ACC112 (cell line): ENCODE measurements around the gene GFRA4.

Experiments used
- H2AFZ ChIP-seq: fragments of 200-600 bp; sonication (generic); one replicate; pipeline ENCODE4 v1.6.0; 2017; ENCODE audit warnings: antibody characterized with exemption, low read length; ENCODE audit not compliant: unreplicated experiment
- H3K27ac ChIP-seq: fragments of 200-600 bp; sonication (generic); 2 replicates; pipeline ENCODE4 v1.5.1; 2014; ENCODE audit warnings: low read depth, mild to moderate bottlenecking, antibody characterized with exemption, low read length, moderate library complexity
- H3K27me3 ChIP-seq: fragments of 200-600 bp; sonication (generic); 2 replicates; pipeline ENCODE4 v1.6.1; 2014; ENCODE audit warnings: mild to moderate bottlenecking, antibody characterized with exemption, low read length, moderate library complexity, mixed read lengths; ENCODE audit not compliant: insufficient read depth
- H3K36me3 ChIP-seq: fragments of 200-600 bp; sonication (generic); 2 replicates; pipeline ENCODE4 v1.6.1; 2016; ENCODE audit warnings: mild to moderate bottlenecking, antibody characterized with exemption, low read length, moderate library complexity, mixed read lengths; ENCODE audit not compliant: insufficient read depth
- H3K4me1 ChIP-seq: fragments of 200-600 bp; sonication (generic); one replicate; pipeline ENCODE4 v1.6.1; 2016; ENCODE audit warnings: low read length, mixed read lengths; ENCODE audit not compliant: insufficient read depth, unreplicated experiment, control insufficient read depth
- H3K4me3 ChIP-seq: fragments of 200-600 bp; sonication (generic); 2 replicates; pipeline ENCODE4 v1.5.1; 2014; ENCODE audit warnings: mild to moderate bottlenecking, low read depth, low read length
- H3K79me2 ChIP-seq: fragments of 200-600 bp; sonication (generic); one replicate; pipeline ENCODE4 v1.6.0; 2016; ENCODE audit warnings: low read length; ENCODE audit not compliant: control insufficient read depth, unreplicated experiment, insufficient read depth

GFRA4 gene

DNA sequence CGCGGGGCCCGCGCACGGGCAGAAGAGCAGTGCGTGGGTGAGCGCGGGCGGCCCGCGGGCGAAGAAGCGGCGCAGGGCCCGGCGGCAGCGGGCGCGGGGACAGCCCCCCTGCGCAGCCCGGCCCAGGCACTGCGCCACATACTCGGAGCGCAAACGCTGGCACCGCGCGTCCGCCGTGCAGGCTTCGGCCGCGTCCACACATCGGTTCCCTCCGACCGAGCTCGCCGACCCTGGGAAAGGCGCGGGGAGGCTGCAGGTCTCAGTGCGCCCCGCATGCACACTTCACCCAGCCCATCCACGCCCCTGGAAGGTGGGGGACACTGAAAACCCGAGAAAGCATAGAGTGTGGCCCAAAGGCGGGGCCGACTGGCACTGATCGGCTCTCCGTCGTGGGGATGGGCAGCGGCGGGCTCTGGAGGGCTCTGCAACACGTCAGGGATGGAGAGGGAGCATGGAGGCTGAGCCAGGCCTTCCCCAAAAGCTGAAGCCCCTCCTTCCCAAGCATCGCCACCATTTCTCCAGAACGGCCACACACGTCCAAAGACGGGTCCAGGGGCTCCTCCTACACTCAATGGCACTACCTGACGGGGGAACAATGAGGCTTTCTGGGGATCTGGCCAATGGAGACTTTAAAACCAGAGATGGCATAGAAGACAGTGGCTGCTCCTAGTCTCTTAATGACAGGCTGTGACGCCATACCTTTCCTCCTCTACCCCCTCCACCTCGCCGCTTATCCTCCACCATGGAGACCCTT is 2.0 kb downstream of the GFRA4 start:
- Histone ChIP-seq H3K27ac (no peak overlapping the region), H3K27me3 (peaks cover 59% of the 10 kb centered on the region), H3K4me1 (no peaks in the 10 kb centered on the region), H3K36me3 (no peaks in the 10 kb centered on the region), H3K4me3 (no peak overlapping the region), H3K79me2 (no peaks in the 10 kb centered on the region), H2AFZ (no peak overlapping the region)

DNA sequence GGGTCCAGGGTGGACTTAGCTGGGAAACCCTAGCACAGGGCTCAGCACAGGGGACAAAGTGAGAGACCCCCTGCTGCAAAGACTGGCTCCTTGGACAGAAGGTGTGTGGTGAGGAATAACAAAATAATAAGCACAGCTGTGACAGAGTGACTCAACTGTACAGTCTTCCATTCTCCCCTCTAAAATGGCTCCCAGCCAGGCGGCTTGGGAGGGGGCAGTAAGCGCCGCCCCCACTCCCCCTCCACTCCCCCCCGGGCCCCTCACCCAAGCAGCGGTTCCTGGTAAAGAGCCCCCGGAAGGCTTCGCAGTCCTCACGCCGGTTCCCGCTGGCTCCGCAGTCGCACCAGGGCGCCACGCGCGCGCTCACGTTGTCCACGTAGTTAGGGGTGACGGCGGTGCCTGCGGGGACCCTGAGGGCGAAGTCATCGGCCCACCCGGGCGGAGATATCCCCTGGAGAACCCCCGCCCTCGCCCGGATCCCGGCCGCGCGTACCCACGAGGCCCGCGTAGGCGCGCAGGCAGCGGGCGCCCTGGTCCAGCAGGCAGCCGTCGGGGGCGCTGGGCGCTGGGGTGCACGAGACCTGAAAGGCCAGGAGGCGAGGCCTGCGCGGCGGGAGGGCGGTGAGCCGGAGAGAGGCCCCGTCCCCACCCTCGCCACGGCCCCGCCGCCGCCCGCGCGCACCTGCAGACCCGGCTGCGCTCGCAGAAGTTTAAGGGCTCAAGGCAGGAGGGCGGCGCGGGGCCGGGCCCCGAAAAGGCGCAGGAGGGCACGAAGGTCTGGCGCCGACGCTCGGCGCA is 2.7 kb downstream of the GFRA4 start:
- Histone ChIP-seq H2AFZ (no peak overlapping the region), H3K4me1 (no peaks in the 10 kb centered on the region), H3K36me3 (no peaks in the 10 kb centered on the region), H3K27me3 (peaks cover 59% of the 10 kb centered on the region), H3K79me2 (no peaks in the 10 kb centered on the region), H3K27ac (no peak overlapping the region), H3K4me3 (no peak overlapping the region)

DNA sequence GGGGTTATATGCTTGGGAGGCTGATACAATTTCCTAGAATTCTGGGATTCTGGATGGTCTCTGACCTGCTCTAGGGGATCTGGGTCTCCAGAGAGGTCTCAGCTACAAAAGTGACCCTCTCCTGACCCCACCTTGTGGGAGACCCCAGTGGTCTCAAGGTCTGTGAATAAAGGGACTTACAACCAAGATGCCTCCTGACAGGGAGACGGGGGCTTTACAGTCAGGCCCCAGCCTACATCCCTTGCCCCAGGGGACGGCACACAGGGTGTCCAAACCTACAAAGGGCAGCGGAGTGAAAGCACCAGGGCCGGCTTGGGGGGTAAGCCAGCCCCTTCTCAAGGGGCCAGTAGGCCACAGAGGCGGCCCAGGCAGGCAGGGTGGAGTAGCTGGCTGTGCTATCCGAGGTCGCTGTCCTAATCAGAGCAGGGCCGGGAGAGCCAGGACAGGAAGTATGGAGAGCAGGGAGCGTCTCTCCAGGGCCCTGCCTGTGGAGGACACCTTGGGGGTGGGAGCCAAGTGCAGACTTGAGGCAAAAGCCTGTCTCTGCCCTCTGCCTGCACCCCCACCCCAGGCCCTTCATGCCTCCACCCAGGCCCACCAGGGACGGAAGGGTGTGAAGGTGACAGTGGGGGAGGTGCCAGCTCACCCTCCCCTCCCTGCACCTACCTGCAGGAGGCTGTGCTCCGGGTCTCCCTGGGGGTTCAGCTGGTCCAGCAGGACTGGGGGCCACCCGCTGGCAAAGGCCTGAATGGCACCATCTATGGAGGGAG is 3.5 kb downstream of the GFRA4 start:
- no peaks in the 10 kb centered on the region for H3K79me2 ChIP-seq
- H3K36me3 ChIP-seq = no peaks in the 10 kb centered on the region
- no peaks in the 10 kb centered on the region for H3K4me1 ChIP-seq
- no peak overlapping the region for H3K27ac ChIP-seq
- peaks cover 59% of the 10 kb centered on the region for H3K27me3 ChIP-seq
- no peak overlapping the region for H3K4me3 ChIP-seq
- no peak overlapping the region for H2AFZ ChIP-seq

DNA sequence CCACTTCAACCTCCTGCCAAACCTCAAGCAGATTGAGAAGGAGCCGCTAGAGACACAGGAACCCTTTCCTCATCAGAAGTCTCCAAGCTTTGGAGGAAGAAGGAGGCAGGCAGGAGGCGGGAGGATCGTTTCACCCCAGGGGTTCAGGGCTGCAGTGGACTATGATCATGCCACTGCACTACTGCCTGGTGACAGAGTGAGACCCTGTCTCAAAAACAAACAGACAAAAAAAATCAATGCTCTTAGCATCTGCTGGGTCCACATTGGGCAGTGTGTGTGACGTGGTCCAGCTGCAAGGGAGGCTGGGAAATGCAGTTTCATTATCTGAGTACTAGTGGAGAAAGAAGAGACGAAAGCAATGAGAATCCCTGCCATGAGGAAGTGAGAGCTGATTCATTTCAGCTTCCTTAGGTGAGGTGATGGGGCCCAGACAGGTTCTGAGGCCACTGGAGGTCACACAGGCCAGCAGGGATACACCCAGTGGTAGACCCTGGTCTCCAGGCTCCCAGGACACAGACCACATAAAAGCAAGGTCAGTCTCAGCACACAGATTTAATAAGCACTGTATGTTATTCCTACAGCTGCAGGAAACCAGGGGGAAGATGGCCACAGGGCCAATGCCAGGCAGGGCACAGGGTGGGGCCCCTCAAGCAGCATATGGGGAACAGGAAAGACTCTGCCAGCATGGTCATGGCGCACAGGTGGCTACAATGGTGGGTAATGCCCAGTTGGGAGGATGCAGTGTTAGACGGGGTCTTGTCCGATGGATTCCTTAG is 4.3 kb downstream of the GFRA4 start:
- Histone ChIP-seq H3K27me3 (peaks cover 57% of the 10 kb centered on the region), H3K4me1 (no peaks in the 10 kb centered on the region), H3K4me3 (no peak overlapping the region), H3K36me3 (no peaks in the 10 kb centered on the region), H2AFZ (no peak overlapping the region), H3K79me2 (no peaks in the 10 kb centered on the region), H3K27ac (no peak overlapping the region)

DNA sequence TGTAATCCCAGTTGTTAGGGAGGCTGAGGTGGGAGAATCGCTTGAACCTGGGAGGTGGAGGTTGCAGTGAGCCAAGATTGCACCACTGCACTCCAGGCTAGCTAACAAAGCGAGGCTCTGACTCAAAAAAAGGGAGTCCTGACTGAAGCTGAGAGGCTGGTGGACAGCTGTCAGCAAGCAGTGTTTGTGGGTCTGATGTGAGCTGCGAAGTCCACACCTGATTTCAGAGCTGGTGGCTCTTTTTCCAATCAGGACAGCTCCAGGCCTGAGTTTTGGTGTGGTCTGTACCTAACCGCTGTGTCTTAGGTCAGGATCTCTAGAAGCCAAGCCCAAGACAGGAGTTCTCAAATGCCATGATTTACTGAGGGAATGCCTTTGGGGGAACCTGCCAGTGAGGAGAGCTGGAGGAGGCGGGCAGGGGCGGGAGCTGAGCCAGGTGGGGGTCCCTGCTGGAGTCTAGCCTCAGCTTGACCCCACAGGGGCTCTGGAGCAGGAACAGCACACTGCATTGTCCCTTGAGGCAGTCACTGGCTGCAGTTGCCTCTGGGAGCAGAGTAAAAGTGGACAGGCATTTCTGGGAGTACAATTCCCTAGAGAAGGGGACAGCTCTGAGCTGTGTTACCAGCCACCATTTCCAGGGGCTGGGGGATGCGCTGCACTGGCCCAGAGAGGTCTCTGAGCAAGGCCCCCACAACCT is 5.0 kb downstream of the GFRA4 start:
- no peak overlapping the region for H2AFZ ChIP-seq
- no peaks in the 10 kb centered on the region for H3K4me1 ChIP-seq
- no peak overlapping the region for H3K27ac ChIP-seq
- peaks cover 54% of the 10 kb centered on the region for H3K27me3 ChIP-seq
- no peaks in the 10 kb centered on the region for H3K79me2 ChIP-seq
- no peak overlapping the region for H3K4me3 ChIP-seq
- no peaks in the 10 kb centered on the region for H3K36me3 ChIP-seq

DNA sequence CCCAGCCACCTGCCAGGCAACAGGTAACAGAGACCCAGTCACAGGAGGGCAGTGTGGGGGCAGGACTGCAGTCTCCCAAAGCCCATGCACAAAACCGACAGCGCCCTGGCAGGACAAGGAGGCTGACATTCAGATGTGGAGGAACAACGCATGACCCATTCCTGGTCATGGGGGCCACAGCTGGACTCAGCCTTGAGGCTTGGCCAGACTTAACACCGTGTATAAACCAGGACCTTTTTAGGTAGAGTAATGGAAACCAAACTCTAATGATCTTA is 8.1 kb downstream of the GFRA4 start:
- Histone ChIP-seq H2AFZ (no peak overlapping the region), H3K79me2 (no peaks in the 10 kb centered on the region), H3K27me3 (peaks cover 24% of the 10 kb centered on the region), H3K4me3 (no peak overlapping the region), H3K4me1 (no peaks in the 10 kb centered on the region), H3K27ac (no peak overlapping the region), H3K36me3 (no peaks in the 10 kb centered on the region)

DNA sequence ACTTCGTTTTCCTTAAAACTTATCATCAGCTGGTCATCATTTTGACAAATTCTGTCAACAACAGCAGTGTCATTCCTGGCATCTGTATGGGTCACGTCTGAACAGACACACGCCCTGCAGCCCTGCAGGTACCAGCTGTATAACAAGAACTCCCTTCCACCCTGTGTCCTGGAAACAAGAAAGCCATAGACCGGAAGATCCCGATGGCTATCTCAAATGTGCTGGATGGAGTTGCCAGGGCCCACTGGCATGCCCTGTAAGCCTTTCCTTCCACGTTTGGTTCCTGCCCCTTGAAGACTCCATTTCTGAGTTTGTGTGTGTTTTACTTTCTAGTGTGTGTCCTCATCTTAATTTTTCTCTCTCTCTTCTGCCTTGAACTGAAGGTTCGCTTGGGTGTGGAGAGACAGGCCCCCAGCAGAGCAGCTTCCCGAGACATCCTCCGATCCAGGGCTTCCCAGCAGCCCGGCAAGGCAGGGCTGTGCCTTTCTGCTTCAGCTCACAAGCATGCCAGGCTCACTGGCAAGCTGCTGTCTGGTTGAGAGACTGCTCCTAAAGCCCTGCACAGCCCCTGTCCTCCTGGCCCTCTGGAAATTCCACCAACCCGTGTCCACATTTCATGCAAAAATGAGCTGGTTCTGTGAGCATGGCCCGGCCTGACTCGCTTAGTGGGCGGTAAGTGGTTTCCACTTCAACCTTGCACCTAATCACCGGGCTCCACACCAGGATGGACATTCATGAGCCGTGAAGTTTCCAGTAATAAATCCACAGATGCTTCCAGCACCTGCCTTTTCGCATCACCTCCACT is 8.7 kb downstream of the GFRA4 start:
- Histone ChIP-seq H3K36me3 (no peaks in the 10 kb centered on the region), H3K79me2 (no peaks in the 10 kb centered on the region), H3K27me3 (peaks cover 19% of the 10 kb centered on the region), H3K27ac (no peak overlapping the region), H2AFZ (no peak overlapping the region), H3K4me1 (no peaks in the 10 kb centered on the region), H3K4me3 (no peak overlapping the region)

DNA sequence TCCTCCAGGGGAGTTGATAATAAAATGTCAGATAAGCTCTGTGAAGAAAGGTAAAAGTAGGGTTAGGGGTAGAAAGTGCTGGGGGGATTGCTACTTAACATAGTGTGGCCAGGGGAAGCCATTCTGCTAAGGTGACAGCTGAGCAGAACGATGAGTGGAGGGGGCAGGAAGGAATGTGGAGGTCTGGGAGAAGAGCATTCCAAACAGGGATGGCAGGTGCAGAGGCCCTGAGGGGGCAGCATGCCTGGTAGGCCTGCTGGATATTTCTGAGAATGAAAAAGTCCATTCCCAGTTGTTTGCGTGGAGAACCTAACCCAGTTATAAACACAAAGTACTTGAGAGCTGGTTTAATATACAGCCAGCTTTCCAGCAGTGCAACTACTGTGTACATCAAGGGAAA is 9.3 kb downstream of the GFRA4 start:
- Histone ChIP-seq H3K4me3 (no peak overlapping the region), H3K27ac (no peak overlapping the region)

DNA sequence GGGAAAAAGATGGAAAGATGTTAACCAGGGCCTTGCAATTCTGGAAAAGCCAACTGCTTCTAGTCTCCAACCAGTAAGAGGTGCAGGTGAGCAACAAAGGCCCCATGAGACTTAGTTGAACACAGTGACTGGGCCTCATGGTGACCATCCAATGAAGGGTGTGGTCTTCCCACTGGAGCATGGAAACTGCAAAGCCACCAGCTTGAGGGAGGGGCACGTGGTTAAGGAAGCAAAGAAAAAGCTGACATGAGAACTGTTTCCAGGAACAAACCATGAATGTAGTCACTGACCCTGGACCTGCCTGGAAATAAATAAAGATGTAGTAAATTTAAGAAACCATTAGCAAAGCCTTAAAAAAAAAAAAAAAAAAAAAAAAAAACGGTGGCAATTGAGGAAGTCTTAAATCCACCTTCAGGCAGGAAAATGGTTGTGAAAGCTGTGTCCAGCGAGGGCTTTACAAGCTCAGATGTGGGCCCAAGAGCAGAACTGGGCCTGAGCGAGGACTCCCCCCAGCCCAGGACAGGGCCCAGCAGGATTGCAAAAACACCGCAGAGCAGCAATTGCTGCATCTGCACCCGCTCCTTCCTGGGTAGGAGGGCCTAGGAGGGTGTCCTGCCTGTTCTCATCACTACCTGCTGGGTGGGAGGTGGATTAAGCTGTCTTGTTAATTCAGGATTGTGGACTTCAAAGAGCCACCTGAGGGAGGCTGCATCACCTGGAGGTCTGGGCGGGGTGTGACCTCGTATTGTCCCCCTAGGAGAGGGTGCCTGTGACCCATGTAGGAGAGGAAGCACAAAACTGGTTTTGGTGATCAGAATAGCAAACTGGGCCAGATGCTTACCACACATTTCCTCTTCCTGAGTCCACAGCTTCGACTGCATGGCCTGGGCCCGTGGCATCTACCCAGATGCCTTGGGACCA is 10.3 kb downstream of the GFRA4 start:
- Histone ChIP-seq H3K4me1 (no peaks in the 10 kb centered on the region), H3K4me3 (no peak overlapping the region), H3K36me3 (no peaks in the 10 kb centered on the region), H3K79me2 (no peaks in the 10 kb centered on the region), H3K27ac (no peak overlapping the region), H2AFZ (no peak overlapping the region), H3K27me3 (peaks cover 3% of the 10 kb centered on the region; the same call in 1 of the 2 replicates)

More for the DNA sequence above, 9.3 kb downstream of the GFRA4 start:
- H3K36me3 ChIP-seq = no peaks in the 10 kb centered on the region
- H3K4me1 ChIP-seq = no peaks in the 10 kb centered on the region
- no peaks in the 10 kb centered on the region for H3K79me2 ChIP-seq
- peaks cover 13% of the 10 kb centered on the region for H3K27me3 ChIP-seq
- H2AFZ ChIP-seq = no peak overlapping the region
